Esophagus squamous epithelium (tissue), 4 donors: Measurements from ENCODE around the gene KLK12.

Experiments used
- POLR2A ChIP-seq, 4 donors: fragments of 450-650 bp; IDR thresholded peaks; one replicate each; pipeline ENCODE4 v1.6.1; 2017; ENCODE audit warnings: antibody characterized with exemption in 4 of 4, mild to moderate bottlenecking in 4 of 4, moderate library complexity in 3 of 4
- TF ChIP-seq, protein P1 (sequence below), 6 experiments: fragments of 450-650 bp in 4 of 6; fragments of 200-600 bp in 2 of 6; sonication (generic) in 2 of 6; IDR thresholded peaks; one replicate each; pipeline ENCODE4 v1.5.1; 2016 to 2019; ENCODE audit warnings: antibody characterized with exemption in 6 of 6, mild to moderate bottlenecking in 4 of 6, moderate library complexity in 4 of 6

DNA sequence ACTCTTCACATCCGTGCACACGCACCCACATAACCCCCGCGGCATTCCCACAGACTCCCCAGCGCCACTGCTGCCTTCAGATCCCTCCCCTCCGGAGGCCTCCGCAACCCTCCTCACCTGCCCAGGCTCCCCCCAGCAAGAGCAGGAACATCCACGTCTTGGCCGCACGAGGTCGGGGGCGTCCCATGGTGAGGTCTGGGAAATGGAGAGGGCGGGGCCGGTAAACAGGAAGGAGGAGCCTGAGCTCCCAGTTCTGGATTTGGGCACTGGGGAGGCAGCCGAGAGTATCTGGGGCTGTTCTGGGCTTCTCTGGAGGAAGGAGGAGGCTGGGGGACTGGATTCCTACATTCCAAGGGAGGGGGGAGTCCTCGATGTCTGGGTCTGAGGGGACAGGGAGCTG, 33.8 kb downstream of the KLK12 start:
- TF ChIP-seq, protein P1, sequence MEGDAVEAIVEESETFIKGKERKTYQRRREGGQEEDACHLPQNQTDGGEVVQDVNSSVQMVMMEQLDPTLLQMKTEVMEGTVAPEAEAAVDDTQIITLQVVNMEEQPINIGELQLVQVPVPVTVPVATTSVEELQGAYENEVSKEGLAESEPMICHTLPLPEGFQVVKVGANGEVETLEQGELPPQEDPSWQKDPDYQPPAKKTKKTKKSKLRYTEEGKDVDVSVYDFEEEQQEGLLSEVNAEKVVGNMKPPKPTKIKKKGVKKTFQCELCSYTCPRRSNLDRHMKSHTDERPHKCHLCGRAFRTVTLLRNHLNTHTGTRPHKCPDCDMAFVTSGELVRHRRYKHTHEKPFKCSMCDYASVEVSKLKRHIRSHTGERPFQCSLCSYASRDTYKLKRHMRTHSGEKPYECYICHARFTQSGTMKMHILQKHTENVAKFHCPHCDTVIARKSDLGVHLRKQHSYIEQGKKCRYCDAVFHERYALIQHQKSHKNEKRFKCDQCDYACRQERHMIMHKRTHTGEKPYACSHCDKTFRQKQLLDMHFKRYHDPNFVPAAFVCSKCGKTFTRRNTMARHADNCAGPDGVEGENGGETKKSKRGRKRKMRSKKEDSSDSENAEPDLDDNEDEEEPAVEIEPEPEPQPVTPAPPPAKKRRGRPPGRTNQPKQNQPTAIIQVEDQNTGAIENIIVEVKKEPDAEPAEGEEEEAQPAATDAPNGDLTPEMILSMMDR (IDR thresholded peaks at IDR 0.05) = no peak
- no peak for TF ChIP-seq POLR2A (IDR thresholded peaks at IDR 0.05)
